GM18520 (cell line): ENCODE results near the gene SYMPK.

ENCODE experiments used
- ATAC-seq: cut with Tn5 transposase; IDR thresholded peaks from one replicate; pipeline ENCODE4 v1.9.1; 2021; ENCODE audit not compliant: unreplicated experiment

Gene SYMPK

DNA sequence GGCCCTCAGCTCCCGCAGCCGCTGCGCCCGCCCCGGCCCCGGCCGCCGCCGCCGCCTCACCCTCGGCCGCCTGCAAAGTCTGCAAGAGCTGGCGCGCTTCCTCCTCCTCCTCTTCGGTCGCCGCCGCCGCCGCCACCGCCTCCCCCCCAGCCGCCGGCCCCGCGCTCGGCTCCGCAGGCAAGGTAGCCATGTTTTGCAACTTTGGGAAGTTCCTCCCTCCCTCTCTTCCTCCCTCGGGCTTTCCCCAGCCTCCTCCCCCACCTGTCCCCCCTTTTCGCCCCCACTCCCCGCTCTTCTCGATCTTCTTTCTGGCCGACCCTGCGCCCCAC lies 94.3 kb downstream of the SYMPK start:
- ATAC-seq, result no peak

DNA sequence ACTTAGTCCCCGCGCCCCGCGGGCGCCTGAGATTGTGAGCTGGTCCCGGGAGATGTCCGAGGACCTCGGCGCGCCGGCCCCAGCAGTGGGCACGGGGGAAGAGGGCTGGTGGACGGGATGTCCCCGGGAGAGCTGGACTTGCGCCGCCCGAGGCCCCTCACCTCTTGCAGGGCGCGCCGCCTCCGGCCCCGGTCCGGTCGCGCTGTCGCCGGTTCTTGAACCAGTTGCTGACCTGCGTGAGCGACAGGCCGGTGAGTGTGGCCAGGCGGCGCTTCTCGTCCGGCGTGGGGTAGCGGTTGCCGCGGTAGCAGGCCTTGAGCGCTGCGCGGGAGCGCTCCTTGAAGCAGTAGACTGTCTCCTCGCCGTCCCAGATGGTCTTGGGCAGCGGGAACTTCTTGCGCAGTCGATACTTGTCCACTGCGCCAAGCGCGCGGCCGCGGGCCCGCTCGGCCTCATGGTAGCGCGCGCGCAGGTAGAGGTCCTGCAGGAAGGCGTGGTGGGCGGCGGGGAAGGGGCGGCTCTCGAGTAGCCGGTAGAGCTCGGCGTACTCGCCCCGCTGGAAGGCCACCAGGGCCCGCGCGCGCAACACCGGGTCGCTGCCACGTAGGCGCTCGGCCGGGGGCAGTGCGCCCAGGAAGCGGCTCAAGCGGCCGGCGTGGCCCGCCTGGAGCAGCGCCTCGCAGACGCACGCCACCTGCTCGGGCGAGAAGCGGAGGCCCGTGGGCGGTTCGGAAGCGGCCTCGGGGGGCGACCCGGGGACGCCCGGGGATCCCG lies 94.9 kb downstream of the SYMPK start:
- ATAC-seq, result no peak

DNA sequence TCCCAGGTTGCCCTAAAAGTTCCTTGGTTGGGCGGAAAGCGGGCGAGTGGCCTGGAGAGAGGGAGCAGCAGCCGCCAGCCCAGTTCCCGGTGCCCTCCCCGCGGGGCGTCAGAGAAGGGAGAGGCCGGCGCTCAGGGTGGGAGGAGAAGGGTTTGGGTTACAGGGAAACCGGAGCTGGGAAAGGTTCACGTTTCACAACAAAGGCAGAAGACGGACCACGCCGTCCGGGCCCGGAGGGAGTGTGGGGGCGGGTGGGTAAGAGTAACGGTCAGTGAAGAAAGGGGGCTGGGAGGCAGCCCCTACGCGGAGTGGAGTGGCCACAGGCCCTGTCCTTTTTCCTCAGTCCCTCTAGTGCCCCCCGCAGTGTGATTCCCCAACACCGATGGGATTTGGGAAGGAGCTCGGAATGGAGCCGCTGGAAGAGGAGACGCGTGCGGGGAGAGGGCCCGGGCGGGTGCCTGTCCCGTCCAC lies 95.5 kb downstream of the SYMPK start:
- no peak for ATAC-seq

- no peak for ATAC-seq
Measured at GRCh38 chr19:45766869-45767346, 96.0 kb downstream of the SYMPK start.

GRCh38 chr19:45766296-45766868 lies 96.6 kb downstream of the SYMPK start:
- no peak for ATAC-seq

- no peak for ATAC-seq
Measured at GRCh38 chr19:45765702-45766295, 97.1 kb downstream of the SYMPK start.
